ENCODE measurements around the gene GTPBP2.

DNA sequence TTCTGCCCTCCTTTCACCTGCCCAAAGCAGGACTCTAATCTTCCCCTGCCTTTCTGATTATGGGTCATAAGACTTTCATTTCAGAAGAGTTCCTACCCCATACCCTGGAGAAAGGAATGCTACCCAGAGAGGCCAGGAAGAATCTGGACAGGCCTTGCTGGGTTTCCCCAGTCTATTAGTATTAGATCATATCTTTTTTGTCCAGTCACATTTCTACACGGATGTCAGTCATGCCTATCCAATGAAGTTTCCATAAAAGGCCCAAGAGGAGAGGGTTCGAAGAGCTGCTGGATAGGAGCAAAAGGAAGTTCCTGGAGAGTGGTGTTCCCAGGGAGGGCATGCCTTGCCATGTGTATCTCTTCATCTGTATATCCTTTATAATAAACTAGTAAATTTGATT, 49.9 kb downstream of the GTPBP2 start:
- TF ChIP-seq, protein P1, sequence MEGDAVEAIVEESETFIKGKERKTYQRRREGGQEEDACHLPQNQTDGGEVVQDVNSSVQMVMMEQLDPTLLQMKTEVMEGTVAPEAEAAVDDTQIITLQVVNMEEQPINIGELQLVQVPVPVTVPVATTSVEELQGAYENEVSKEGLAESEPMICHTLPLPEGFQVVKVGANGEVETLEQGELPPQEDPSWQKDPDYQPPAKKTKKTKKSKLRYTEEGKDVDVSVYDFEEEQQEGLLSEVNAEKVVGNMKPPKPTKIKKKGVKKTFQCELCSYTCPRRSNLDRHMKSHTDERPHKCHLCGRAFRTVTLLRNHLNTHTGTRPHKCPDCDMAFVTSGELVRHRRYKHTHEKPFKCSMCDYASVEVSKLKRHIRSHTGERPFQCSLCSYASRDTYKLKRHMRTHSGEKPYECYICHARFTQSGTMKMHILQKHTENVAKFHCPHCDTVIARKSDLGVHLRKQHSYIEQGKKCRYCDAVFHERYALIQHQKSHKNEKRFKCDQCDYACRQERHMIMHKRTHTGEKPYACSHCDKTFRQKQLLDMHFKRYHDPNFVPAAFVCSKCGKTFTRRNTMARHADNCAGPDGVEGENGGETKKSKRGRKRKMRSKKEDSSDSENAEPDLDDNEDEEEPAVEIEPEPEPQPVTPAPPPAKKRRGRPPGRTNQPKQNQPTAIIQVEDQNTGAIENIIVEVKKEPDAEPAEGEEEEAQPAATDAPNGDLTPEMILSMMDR (IDR thresholded peaks at IDR 0.05; ENCODE audit: low read length): no peak
- no peak for TF ChIP-seq EZH2 (IDR thresholded peaks at IDR 0.05; ENCODE audit: borderline replicate concordance, low read length)

All from OCI-LY1 (cell line).